Measurements from ENCODE around the gene GINM1.

The GINM1 gene

GRCh38 chr6:149593408-149593807 is 27.2 kb downstream of the GINM1 start:
- no peak for DNase-seq (ENCODE audit: low read depth in 2 of 2)

- DNase-seq (ENCODE audit: low read depth in 2 of 2) = no peak
Observed at GRCh38 chr6:149600508-149600907, 34.3 kb downstream of the GINM1 start.

GRCh38 chr6:149608381-149608982 is 42.3 kb downstream of the GINM1 start:
- no peak for DNase-seq (ENCODE audit: low read depth in 2 of 2)

DNA sequence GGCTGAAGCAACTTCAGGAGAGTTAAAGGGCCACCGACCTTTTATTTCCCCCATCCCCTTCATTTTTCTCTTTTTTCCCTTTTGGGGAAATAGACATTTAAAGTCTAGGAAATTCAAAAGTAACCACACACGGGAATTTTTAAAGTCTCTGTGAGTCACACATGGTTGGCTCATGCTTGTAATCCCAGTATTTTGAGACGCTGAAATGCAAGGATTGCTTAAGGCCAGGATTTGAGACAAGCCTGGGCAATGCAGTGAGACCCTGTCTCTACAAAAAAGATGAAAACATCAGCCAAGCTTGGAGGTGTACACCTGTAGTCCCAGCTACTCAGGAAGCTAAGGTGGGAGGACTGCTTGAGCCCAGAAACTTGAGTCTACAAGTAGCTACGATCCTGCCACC is 48.2 kb downstream of the GINM1 start:
- DNase-seq (ENCODE audit: low read depth in 2 of 2) = no peak

DNA sequence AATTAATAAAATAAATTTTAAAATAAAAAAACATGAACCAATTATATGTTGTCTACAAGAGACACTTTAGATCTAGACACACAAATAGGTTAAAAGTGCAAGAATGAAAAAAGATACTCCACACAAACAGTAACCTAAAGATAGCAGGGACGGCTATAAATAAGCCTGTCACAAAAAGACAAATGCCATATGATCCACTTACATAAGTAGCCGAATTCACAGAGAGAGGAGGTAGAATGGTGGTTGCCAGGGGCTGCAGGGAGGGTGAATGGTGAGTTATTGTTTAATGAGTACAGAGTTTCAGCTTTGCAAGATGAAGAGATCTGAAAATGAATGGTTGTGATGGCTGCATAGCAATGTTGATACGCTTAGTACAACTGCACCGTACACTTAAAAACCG is 49.6 kb downstream of the GINM1 start:
- DNase-seq (ENCODE audit: low read depth in 2 of 2) = no peak

- no peak for DNase-seq (ENCODE audit: low read depth in 2 of 2)
Observed at GRCh38 chr6:149627672-149628071, 61.5 kb downstream of the GINM1 start.

- no peak for DNase-seq (ENCODE audit: low read depth in 2 of 2)
Observed at GRCh38 chr6:149628875-149629510, 62.8 kb downstream of the GINM1 start.

DNA sequence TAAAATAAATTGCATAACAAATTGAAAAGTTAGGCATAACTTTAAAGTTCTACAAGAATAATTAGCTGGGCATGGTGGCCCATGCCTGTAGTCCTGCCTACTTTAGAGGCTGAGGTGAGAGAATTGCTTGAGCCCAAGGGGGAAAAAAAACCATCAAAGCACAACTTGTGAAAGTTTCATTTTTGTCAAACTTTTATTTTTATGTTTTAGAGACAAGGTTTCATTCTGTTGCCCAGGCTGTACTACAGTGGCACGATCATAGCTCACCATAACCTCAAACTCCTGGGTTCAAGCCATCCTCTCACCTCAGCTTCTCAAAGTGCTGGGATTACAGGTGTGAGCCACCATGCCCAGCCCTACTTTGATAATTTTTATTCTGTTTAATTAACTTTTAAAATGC is 68.1 kb downstream of the GINM1 start:
- no peak for DNase-seq (ENCODE audit: low read depth in 2 of 2)

DNA sequence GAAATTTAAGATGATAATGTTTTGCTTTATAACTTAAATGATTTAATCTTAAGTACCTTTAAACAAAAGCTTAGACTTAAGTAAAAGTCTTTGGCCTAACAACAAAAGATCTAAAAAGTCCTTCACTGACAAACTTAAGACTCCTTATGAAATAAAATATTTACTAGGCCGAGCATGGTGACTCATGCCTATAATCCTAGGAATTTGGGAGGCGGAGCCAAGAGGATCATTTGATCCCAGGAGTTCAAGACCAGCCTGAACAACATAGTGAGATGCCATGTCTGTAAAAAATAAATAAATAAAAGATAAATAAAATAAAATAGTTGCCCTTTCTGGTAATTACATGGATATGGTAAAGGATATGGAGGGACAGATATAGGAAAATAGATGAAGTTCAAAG is 69.9 kb downstream of the GINM1 start:
- DNase-seq (ENCODE audit: low read depth in 2 of 2) = no peak

Measured in stimulated activated CD8-positive, alpha-beta memory T cell treated with anti-CD3 and anti-CD28 coated beads, Interleukin-7, amount 100 ng/mL, for 4 hours (primary cell).